BLaER1 (cell line): ENCODE measurements around the gene KIN.
"Not testable (repeated sequence)": the region's sequence is repeated elsewhere in the genome, so short reads cannot be mapped to it uniquely, and the experiment has no call there.

Experiments
- H3K27ac ChIP-seq: shearing (Covaris generic); formaldehyde crosslinking; 2 replicates; pipeline ENCODE4 v1.8.1; 2022
- H3K27me3 ChIP-seq: shearing (Covaris generic); formaldehyde crosslinking; 2 replicates; pipeline ENCODE4 v1.8.1; 2022
- H3K36me3 ChIP-seq: shearing (Covaris generic); formaldehyde crosslinking; 2 replicates; pipeline ENCODE4 v1.8.1; 2022
- H3K4me1 ChIP-seq: shearing (Covaris generic); formaldehyde crosslinking; 2 replicates; pipeline ENCODE4 v1.8.1; 2022
- H3K4me2 ChIP-seq: shearing (Covaris generic); formaldehyde crosslinking; 2 replicates; pipeline ENCODE4 v1.8.1; 2022
- H3K4me3 ChIP-seq: shearing (Covaris generic); formaldehyde crosslinking; 2 replicates; pipeline ENCODE4 v1.8.1; 2022
- H3K9ac ChIP-seq: shearing (Covaris generic); formaldehyde crosslinking; 2 replicates; pipeline ENCODE4 v1.8.1; 2022
- H3K9me3 ChIP-seq: shearing (Covaris generic); formaldehyde crosslinking; 2 replicates; pipeline ENCODE4 v1.8.1; 2022
- H4K20me1 ChIP-seq: shearing (Covaris generic); formaldehyde crosslinking; 2 replicates; pipeline ENCODE4 v1.8.1; 2022
- Cebpa-rat ChIP-seq: shearing (Covaris generic); IDR thresholded peaks from 2 replicates; pipeline ENCODE4 v1.8.1; 2022

Gene KIN

DNA sequence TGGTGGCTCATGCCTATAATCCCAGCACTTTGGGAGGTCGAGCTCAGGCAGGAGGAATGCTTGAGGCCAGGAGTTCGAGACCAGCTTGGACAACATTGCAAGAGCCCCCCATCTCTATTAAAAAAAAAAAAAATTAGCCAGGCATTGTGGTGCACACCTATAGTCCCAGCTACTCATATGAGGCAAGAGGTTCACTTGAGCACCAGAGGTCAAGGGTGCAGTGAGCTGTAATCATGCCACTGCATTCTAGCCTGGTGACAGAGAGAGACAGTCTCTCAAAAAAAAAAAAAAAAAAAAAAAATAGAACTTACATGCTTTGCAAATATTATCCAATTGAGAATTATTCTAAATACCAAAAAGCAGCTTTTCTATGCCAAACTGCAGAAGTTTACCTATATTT is 11.0 kb downstream of the KIN start:
- no peak overlapping the region for H3K9ac ChIP-seq
- H4K20me1 ChIP-seq, result no peaks in the 10 kb centered on the region
- no peaks in the 10 kb centered on the region for H3K9me3 ChIP-seq
- peaks cover 77% of the 10 kb centered on the region for H3K36me3 ChIP-seq
- no peak overlapping the region for H3K4me3 ChIP-seq
- H3K27me3 ChIP-seq, result no peaks in the 10 kb centered on the region
- H3K27ac ChIP-seq, result no peak overlapping the region
- H3K4me1 ChIP-seq, result peaks cover 45% of the 10 kb centered on the region
- TF ChIP-seq Cebpa-rat, result no peak
- H3K4me2 ChIP-seq, result no peak overlapping the region

- H3K27me3 ChIP-seq, result no peaks in the 10 kb centered on the region
- TF ChIP-seq Cebpa-rat, result no peak
- H3K27ac ChIP-seq, result peak overlapping the region; percentile 95
- peak overlapping the region; percentile 82 for H3K4me2 ChIP-seq
- H4K20me1 ChIP-seq, result no peaks in the 10 kb centered on the region
- peak overlapping the region; percentile 81 for H3K9ac ChIP-seq
- H3K4me3 ChIP-seq, result peak overlapping the region; percentile 40
- peaks cover 60% of the 10 kb centered on the region for H3K4me1 ChIP-seq
- H3K36me3 ChIP-seq, result peaks cover 64% of the 10 kb centered on the region
- no peaks in the 10 kb centered on the region for H3K9me3 ChIP-seq
Observed at GRCh38 chr10:7773845-7774801, 13.7 kb downstream of the KIN start.

- Histone ChIP-seq H3K27ac (no peak overlapping the region), H3K36me3 (peaks cover 74% of the 10 kb centered on the region), H3K4me3 (no peak overlapping the region), H3K9me3 (no peaks in the 10 kb centered on the region), H3K4me2 (no peak overlapping the region), H3K9ac (no peak overlapping the region), H3K4me1 (peaks cover 31% of the 10 kb centered on the region), H4K20me1 (no peaks in the 10 kb centered on the region), H3K27me3 (no peaks in the 10 kb centered on the region)
- TF ChIP-seq Cebpa-rat, result no peak
Observed at GRCh38 chr10:7768417-7768816, 19.4 kb downstream of the KIN start.

- no peaks in the 10 kb centered on the region for H3K27me3 ChIP-seq
- no peak overlapping the region for H3K27ac ChIP-seq
- peaks cover 78% of the 10 kb centered on the region for H3K36me3 ChIP-seq
- TF ChIP-seq Cebpa-rat, result no peak
- H3K9me3 ChIP-seq, result no peaks in the 10 kb centered on the region
- H3K9ac ChIP-seq, result no peak overlapping the region
- H3K4me2 ChIP-seq, result no peak overlapping the region
- no peak overlapping the region for H3K4me3 ChIP-seq
- H4K20me1 ChIP-seq, result no peaks in the 10 kb centered on the region
- peaks cover 19% of the 10 kb centered on the region for H3K4me1 ChIP-seq
Observed at GRCh38 chr10:7767209-7767608, 20.6 kb downstream of the KIN start.

GRCh38 chr10:7766241-7766640 is 21.6 kb downstream of the KIN start:
- H3K4me3 ChIP-seq, result no peak overlapping the region
- TF ChIP-seq Cebpa-rat, result no peak
- no peak overlapping the region for H3K27ac ChIP-seq
- H4K20me1 ChIP-seq, result no peaks in the 10 kb centered on the region
- H3K9ac ChIP-seq, result no peak overlapping the region; the same call in 1 of the 2 replicates
- H3K4me1 ChIP-seq, result peaks cover 9% of the 10 kb centered on the region
- peaks cover 87% of the 10 kb centered on the region for H3K36me3 ChIP-seq
- H3K4me2 ChIP-seq, result no peak overlapping the region
- no peaks in the 10 kb centered on the region for H3K27me3 ChIP-seq
- no peaks in the 10 kb centered on the region for H3K9me3 ChIP-seq

DNA sequence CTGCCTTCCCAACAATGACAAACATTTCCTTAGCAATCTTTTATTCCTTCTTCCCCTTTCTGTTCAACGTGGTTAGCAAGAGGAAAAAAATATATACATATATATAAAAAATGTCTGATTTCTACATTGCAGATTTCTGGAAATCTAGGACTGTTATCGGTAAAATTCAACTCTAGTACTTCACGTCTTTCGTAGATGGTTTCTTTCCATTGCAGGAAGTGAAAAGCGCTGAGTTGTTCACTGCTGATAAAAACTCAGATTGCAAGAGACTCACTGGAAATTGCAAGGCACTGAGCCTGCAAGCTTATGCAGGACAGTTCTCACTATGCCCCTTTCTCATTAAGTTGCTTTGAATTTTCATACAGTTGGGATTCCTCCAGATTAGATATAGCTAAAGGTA is 23.9 kb downstream of the KIN start:
- Histone ChIP-seq H3K9me3 (no peaks in the 10 kb centered on the region), H3K27me3 (no peaks in the 10 kb centered on the region), H3K27ac (no peak overlapping the region), H4K20me1 (no peaks in the 10 kb centered on the region), H3K4me3 (no peak overlapping the region), H3K36me3 (peaks cover 89% of the 10 kb centered on the region), H3K4me2 (no peak overlapping the region), H3K9ac (no peak overlapping the region), H3K4me1 (no peaks in the 10 kb centered on the region)
- no peak for TF ChIP-seq Cebpa-rat

DNA sequence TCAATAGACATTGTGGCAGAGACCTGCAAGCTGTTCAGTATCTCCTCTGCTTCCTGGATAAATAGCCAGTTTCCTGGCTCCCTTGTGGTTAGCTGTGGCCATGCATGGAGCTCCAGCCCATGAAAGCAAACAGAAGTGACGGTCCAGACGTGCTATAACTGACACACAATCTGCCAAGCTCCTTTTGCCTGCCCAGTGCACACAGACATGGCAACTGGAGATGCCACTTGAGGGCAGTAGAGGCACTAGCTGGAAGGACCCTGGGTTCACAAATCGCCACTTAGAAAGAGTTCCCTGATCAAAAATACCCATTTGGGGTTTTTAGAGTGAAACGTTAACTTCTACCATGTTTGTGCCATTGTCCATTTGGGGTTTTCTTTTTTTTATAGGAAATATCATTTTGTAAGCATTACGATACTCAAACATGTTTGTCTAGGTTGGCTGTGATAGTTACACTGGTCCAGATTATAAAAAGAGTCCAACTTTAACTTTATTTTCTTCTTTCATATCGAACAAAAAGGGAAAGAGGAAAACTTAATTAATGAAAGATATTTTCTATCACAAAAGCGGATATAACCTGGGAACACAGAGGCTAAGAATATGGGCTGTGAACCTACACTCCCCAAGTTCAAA is 31.3 kb downstream of the KIN start:
- Histone ChIP-seq H4K20me1 (no peaks in the 10 kb centered on the region), H3K4me2 (no peak overlapping the region), H3K4me3 (no peak overlapping the region), H3K27ac (no peak overlapping the region), H3K4me1 (no peaks in the 10 kb centered on the region), H3K9ac (no peak overlapping the region), H3K9me3 (no peaks in the 10 kb centered on the region), H3K27me3 (no peaks in the 10 kb centered on the region), H3K36me3 (peaks cover 78% of the 10 kb centered on the region)
- TF ChIP-seq Cebpa-rat, result no peak

GRCh38 chr10:7755103-7755502 is 32.7 kb downstream of the KIN start:
- Histone ChIP-seq H3K4me2 (no peak overlapping the region), H3K27me3 (no peaks in the 10 kb centered on the region), H3K36me3 (peaks cover 77% of the 10 kb centered on the region), H3K27ac (no peak overlapping the region), H3K4me3 (no peak overlapping the region), H3K4me1 (no peaks in the 10 kb centered on the region), H3K9ac (no peak overlapping the region), H3K9me3 (no peaks in the 10 kb centered on the region), H4K20me1 (no peaks in the 10 kb centered on the region)
- TF ChIP-seq Cebpa-rat, result no peak

DNA sequence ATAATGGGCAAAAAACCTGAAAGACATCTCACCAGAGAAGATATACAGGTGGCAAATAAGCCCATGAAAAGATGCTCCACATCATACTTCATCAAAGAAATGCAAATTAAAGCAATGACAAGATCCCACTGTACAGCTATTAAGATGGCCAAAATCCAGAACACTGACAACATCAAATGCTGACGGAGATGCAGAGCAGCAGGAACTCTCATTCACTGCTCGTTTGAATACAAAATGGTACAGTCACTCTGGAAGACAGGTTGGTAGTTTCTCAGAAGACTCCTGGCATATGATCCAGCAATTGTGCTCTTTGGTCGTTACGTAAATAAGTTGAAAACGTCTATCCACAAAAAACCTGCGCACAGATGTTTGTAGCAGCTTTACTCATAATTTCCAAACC is 35.5 kb downstream of the KIN start:
- Histone ChIP-seq H3K9ac (no peak overlapping the region), H4K20me1 (no peaks in the 10 kb centered on the region), H3K9me3 (no peaks in the 10 kb centered on the region), H3K36me3 (peaks cover 69% of the 10 kb centered on the region), H3K4me1 (no peaks in the 10 kb centered on the region), H3K27ac (no peak overlapping the region), H3K4me3 (no peak overlapping the region), H3K4me2 (no peak overlapping the region), H3K27me3 (no peaks in the 10 kb centered on the region)
- no peak for TF ChIP-seq Cebpa-rat

DNA sequence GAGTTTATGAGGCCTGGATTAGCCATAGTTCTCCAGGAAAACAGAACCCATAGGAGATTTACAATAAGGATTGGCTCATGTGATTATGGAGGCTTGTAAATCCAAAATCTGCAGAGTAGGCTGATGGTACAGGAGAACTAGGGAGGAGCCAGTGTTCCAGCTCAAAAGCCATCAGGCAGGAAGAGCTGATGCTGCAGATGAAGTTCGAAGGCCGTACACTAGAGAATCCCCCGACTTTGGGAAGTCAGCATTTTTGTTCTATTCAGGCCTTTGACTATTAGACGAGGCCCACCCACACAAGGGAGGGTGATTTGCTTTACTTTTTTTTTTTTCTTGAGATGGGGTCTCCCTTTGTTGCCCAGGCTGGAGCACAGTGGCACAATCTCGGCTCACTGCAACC is 37.6 kb downstream of the KIN start:
- H3K36me3 ChIP-seq, result peaks cover 60% of the 10 kb centered on the region
- H3K9ac ChIP-seq, result no peak overlapping the region
- TF ChIP-seq Cebpa-rat, result no peak

DNA sequence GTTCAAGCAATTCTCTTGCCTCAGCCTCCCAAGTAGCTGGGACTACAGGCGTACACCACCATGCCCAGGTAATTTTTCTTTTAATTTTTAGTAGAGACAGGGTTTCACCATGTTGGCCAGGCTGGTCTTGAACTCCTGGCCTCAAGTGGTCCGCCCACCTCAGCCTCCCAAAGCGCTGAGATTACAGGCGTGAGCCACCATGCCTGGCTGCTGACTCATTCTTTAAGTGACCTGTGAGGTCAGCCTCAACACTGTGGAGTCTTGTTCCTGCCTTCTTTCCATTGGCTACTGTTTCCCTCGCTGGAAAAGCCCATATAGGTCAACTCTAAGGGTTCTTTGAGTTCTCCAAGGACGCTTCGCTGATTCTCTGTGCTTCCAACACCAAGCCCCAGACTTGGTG is 39.2 kb downstream of the KIN start:
- peaks cover 44% of the 10 kb centered on the region for H3K36me3 ChIP-seq
- H3K4me1 ChIP-seq, H3K27ac ChIP-seq, H3K9me3 ChIP-seq, H3K4me3 ChIP-seq, H4K20me1 ChIP-seq, H3K27me3 ChIP-seq, H3K9ac ChIP-seq, H3K4me2 ChIP-seq: not testable (repeated sequence)

More for the DNA sequence above, 37.6 kb downstream of the KIN start:
- Histone ChIP-seq H3K4me1 (no peaks in the 10 kb centered on the region), H3K27ac (no peak overlapping the region), H4K20me1 (no peaks in the 10 kb centered on the region), H3K27me3 (no peaks in the 10 kb centered on the region), H3K4me2 (no peak overlapping the region), H3K9me3 (no peaks in the 10 kb centered on the region), H3K4me3 (no peak overlapping the region)
